Nucleus accumbens (tissue), 56 donors: ENCODE results near the gene UTF1.
A peak's percentile ranks its signal among the peaks of the same experiment; 100 is the strongest.

ENCODE experiments used
- DNase-seq, 56 donors: peaks; one replicate each; lab custom pipeline; 2025; lab: John Stamatoyannopoulos, UW

Gene UTF1

GRCh38 chr10:133230044-133230361 lies at the start of gene UTF1:
UTF1 (plus strand) TSS chr10:133230217; CDS start chr10:133230289, 72 bp downstream.
- peak in 1 of 56 donors; percentile 33 for DNase-seq

DNA sequence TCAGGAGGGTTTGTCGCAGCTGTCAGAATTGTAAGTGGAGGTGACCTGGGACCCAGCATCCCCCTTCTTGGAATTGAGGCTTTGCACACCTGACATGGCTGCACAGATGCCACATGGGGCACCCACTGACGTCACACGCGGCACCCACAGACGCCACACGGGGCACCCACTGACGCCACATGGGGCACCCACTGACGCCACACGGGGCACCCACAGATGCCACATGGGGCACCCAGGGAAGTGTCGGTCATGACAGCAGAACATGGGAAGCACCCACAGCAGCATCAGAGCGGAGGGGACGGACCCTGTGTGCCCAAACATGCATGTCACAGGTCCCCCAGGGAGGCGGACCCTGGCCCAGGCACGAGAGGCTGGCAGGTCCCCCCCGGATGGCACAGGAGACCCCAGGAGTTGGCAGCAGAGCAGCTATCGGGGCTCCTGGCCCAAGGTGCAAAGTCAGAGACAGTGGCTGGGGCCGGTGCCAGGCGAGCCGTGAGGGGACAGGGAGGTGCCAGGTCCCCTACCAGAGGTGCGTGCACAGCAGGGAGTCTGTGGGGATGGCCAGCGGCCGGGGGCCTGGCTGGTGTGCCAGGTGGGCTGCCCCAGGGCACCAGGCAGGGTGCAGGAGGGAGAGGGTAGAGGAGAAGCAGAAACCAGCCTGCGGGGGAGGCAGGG lies 48.9 kb upstream of the UTF1 start:
- DNase-seq = no peak

DNA sequence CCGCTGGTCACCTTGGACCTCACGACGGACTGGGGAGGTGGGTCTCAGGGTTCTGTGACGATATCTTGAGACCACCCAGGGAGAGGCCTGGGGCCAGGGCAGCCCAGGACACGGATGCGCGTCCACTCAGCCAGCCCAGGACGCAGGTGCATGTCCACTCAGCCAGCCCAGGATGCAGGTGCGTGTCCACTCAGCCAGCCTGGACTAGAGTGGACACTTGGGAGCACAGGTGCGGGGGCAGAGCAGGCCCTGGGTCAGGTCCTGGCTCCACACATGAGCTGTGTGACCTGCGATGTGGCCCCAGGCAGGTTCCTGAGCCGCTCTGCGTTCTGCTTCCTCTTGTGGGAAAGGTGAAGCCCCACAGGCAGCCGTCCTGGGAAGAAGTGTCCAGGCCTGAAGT lies 47.8 kb upstream of the UTF1 start:
- DNase-seq = no peak

GRCh38 chr10:133182791-133183645 lies 47.0 kb upstream of the UTF1 start:
- no peak for DNase-seq

DNA sequence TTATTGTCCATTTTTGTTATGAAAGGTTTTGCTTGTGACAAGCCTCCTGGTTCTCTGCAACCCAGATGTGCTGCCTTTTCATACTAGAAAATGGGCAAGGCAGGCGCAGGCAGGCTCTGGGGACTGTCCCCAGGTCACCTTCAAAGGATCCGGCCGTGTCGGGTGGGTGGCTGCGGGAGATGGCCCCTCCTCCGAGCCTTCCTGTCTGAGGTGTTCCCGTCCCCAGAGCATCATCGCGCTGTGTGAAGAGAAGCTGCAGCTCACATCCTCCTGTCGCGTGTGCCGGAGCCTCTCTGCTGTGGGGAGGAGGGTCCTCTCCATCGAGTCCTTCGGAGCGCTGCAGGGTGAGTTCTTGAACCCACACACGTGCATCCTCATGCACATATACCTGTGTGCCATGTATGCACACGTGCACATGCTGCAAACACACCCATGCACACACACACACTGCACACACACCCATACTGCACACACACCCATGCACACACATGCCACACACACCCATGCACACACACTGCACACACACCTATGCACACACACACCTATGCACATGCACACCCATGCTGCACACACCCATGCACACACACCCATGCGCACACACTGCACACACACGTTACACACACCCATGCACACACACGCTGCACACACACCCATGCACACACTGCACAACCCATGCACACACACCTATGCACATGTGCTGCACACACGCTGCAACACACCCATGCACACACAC lies 46.2 kb upstream of the UTF1 start:
- no peak for DNase-seq

DNA sequence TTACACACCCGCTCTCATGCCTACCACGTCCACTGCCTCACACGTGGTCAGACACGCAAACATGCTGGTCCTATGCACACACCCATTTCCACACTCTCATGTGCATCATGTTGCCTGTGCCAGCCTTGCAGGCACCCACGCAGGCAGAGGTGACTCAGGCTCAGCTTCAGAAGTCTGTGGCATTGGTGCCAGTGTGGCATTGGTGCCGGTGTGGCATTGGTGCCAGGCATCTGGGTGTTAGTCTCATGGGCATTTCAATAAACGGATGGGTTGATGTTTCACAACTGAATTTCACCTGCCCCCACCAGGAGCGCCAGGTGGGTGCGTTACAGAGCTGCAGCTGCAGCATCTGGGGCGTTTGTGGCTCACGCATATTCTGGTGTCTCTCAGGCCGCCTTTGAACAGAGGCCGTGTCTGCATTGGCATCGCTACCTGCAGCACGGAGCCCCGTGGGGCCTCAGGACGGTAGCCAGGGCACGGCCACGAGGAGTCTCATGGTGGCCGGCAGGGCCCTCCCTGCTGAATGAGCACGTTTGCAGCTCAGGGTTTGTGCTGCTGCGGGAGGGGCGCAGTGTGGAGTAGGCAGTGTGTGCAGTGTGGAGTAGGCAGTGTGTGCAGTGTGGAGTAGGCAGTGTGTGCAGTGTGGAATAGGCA lies 45.3 kb upstream of the UTF1 start:
- DNase-seq = peak in 1 of 56 donors; percentile 10

DNA sequence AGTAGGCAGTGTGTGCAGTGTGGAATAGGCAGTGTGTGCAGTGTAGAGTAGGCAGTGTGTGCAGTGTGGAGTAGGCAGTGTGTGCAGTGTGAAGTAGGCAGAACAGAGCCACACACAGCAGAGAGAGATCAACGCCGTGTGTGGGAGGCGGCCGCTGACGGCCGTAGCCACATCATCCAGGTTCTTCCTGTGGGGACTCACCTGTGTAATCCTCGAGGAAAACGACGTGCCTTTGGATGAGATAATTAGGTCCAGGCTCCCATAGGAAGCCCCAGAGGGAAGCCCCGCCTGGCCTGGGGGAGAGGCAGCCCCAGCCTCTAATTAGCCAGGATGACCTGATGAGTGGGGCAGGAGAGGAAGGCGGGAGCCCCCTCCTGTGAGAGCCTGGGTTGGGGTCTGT lies 44.6 kb upstream of the UTF1 start:
- no peak for DNase-seq

DNA sequence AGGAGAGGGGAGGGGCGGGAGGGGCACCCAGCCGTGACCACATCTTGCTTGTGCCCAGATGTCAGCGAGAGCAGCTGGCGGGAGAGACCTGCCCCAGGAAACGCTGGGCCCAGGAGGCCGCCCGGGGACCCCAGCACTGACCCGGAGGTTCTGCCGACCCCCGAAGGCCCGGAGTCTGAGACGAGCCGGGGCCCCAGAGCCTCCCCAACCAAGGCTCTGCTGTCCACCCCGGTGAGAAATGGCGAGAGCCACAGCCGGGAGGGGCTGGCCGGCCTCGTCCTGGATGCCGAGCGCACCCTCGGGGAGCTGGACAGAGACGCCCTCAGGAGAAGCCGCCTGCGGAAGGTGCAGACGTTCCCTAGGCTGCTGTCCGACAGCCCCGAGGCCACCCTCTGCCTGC lies 44.1 kb upstream of the UTF1 start:
- no peak for DNase-seq

DNA sequence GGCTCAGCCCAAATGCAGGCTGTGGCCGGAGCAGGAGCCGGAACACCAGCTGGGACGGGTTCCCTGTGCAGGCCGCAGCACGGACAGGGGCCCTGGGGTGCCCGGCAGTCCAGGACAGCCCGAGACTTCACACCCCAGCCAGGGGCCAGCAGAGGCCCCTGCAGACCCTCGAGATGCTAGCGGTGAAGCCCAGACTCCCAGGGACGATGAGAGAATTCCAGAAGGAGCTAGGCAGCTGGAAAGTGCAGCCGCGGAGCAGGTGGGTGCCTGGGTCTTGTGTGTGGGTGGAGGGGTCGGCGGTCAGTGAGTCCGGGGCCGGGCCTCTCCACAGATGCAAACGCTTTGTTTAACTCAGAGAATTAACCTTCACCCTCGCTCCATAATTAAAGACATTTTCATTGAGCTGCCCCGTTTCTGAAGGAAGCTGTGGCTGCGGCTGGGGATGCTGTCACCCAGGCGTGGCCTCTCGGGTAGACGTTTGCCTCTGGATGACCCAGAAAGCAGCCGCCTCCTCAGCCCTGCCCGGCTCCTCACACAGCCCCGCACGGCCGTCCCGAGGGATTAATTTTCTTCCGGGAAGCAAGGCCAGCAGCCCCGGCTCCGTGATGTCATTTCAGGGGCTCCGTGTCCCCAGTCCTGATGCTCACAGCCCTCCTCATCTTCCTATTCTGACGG lies 43.5 kb upstream of the UTF1 start:
- DNase-seq = no peak

DNA sequence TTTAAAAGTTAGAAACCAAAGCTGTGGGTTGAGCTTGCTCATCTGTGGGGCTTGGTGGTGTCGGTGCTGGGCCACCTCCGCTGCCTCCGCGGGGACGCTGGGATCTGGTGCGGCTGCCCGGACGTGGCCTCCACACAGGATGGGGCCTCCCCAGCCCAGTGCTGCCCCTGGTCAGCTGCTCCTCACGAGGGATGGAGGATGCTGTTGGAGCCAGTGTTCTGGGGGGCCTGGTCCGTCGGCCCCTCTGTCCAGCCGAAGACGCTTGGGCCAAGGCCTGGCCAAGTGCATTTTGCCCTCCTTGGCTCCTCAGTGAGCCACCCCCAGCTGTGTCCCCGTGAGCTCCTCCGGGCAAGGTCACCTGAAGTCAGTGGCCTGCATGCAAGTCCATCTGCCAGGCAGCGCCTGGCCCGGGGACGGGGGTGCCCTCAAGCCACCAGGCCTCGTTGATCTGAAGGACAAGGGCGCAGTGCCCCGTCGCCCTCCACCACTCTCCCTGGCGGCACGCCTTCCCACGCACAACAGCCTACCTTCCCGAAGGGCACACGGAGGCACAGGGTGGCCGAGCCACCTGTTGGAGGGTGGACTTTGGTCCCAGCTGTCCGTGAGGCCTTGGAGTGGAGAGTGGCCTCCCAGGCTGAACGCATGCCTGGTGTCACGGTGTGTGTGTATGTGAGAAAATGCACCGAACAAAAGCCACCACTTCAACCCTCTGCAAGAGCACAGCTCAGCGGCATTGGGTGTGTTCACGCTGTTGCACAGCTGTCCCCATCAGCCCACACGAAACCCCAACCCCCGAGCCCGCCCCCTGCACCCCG lies 42.7 kb upstream of the UTF1 start:
- no peak for DNase-seq

- DNase-seq = no peak
Measured at GRCh38 chr10:133187906-133188681, 41.9 kb upstream of the UTF1 start.

- no peak for DNase-seq
Measured at GRCh38 chr10:133189256-133189655, 40.8 kb upstream of the UTF1 start.

GRCh38 chr10:133189726-133190125 lies 40.3 kb upstream of the UTF1 start:
- DNase-seq = no peak

- DNase-seq = no peak
Measured at GRCh38 chr10:133190225-133190624, 39.8 kb upstream of the UTF1 start.

GRCh38 chr10:133191651-133192050 lies 38.4 kb upstream of the UTF1 start:
- no peak for DNase-seq

- no peak for DNase-seq
Measured at GRCh38 chr10:133194151-133194550, 35.9 kb upstream of the UTF1 start.

DNA sequence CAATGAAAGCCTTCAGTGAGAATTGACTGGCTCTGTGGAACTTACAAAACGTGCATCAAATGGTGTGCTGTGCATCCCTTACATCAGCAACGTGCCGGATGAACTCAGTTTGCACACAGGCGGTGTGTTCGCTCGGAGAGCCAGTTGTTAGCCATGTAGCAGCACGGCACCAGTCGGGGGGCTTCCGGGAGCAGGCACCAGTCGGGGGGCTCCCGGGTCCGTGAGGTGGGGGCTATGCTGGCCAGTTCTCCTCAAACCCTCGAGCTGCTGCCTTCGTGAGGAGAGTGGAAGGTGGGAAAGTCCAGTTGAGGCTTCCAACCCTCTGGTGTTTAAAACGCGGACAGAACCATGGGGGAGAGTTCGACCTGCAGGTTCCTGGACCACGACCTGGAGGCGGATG lies 34.9 kb upstream of the UTF1 start:
- DNase-seq = no peak

GRCh38 chr10:133195611-133196010 lies 34.4 kb upstream of the UTF1 start:
- no peak for DNase-seq
